Loucy (cell line): ENCODE data around the gene HIVEP1.

Source experiments
- CTCF ChIP-seq: fragments of 200-600 bp; sonication (generic); conservative IDR thresholded peaks from 2 replicates; pipeline ENCODE4 v1.5.1; 2014; ENCODE audit warnings: mild to moderate bottlenecking, antibody characterized with exemption, low read length
- EZH2phosphoT487 ChIP-seq: fragments of 200-600 bp; IDR thresholded peaks from 2 replicates; pipeline ENCODE4 v1.6.1; 2018; ENCODE audit warnings: antibody characterized with exemption, mild to moderate bottlenecking, moderate library complexity, borderline replicate concordance

GRCh38 chr6:12149944-12150510, 137.9 kb downstream of the HIVEP1 start:
- TF ChIP-seq CTCF = no peak
- TF ChIP-seq EZH2phosphoT487 = no peak
